HepG2 (cell line): ENCODE data around the gene KMT2D. TPM values are rescaled to one million over a fixed set of nuclear protein-coding genes. Genes with fewer than 3 reads are reported as not detected.

ENCODE experiments used
- CREB3 ChIP-seq: sonication (generic); formaldehyde crosslinking; IDR thresholded peaks from 2 replicates; pipeline ENCODE4 v1.5.0; 2020; ENCODE audit warnings: missing genetic modification reagents
- GZF1 ChIP-seq: sonication (generic); formaldehyde crosslinking; IDR thresholded peaks from 2 replicates; pipeline ENCODE4 v1.5.1; 2020; ENCODE audit warnings: mild to moderate bottlenecking, missing genetic modification reagents
- HMGXB4 ChIP-seq, 2 experiments: sonication (generic) in 1 of 2; formaldehyde crosslinking in 1 of 2; IDR thresholded peaks; 2 replicates each; pipeline versions ENCODE4 v1.4.0 to v1.6.1; 2018 to 2020; ENCODE audit warnings: missing genetic modification reagents in 2 of 2, borderline replicate concordance in 1 of 2, low read depth in 1 of 2, mild to moderate bottlenecking in 1 of 2, missing biosample characterization in 1 of 2
- IKZF5 ChIP-seq: IDR thresholded peaks from 2 replicates; pipeline ENCODE4 v1.6.1; 2018; ENCODE audit warnings: missing genetic modification reagents, mild to moderate bottlenecking, missing compliant biosample characterization
- JUNB ChIP-seq: sonication (generic); formaldehyde crosslinking; IDR thresholded peaks from 2 replicates; pipeline ENCODE4 v1.8.0; 2022; ENCODE audit warnings: missing genetic modification reagents, mild to moderate bottlenecking, borderline replicate concordance
- MIER2 ChIP-seq: IDR thresholded peaks from 2 replicates; pipeline ENCODE4 v1.6.1; 2016; ENCODE audit warnings: missing biosample characterization, missing genetic modification reagents
- MYPOP ChIP-seq: sonication (generic); formaldehyde crosslinking; IDR thresholded peaks from 2 replicates; pipeline ENCODE4 v1.8.1; 2023; ENCODE audit warnings: mild to moderate bottlenecking, moderate library complexity, missing genetic modification reagents
- THAP11 ChIP-seq: IDR thresholded peaks from 2 replicates; pipeline ENCODE4 v1.6.1; 2016; ENCODE audit warnings: missing biosample characterization, missing genetic modification reagents
- THAP9 ChIP-seq: sonication (generic); formaldehyde crosslinking; IDR thresholded peaks from 2 replicates; pipeline ENCODE4; 2020; ENCODE audit warnings: missing genetic modification reagents, mild to moderate bottlenecking, borderline replicate concordance
- ZFAT ChIP-seq: sonication (generic); formaldehyde crosslinking; conservative IDR thresholded peaks from 2 replicates; pipeline ENCODE4 v1.8.1; 2023; ENCODE audit warnings: missing genetic modification reagents, inconsistent platforms
- ZNF354B ChIP-seq: sonication (generic); formaldehyde crosslinking; IDR thresholded peaks from 2 replicates; pipeline ENCODE4 v1.8.0; 2022; ENCODE audit warnings: mild to moderate bottlenecking, missing genetic modification reagents
- ZNF414 ChIP-seq: sonication (generic); formaldehyde crosslinking; IDR thresholded peaks from 2 replicates; pipeline ENCODE4 v1.5.0; 2020; ENCODE audit warnings: missing genetic modification reagents
- ZNF598 ChIP-seq: sonication (generic); formaldehyde crosslinking; IDR thresholded peaks from 2 replicates; pipeline ENCODE4 v1.5.1; 2020; ENCODE audit warnings: mild to moderate bottlenecking, missing genetic modification reagents, borderline replicate concordance
- ZNF737 ChIP-seq: sonication (generic); formaldehyde crosslinking; IDR thresholded peaks from 2 replicates; pipeline ENCODE4 v1.5.0; 2020; ENCODE audit warnings: missing genetic modification reagents, mild to moderate bottlenecking, borderline replicate concordance
- ZNF777 ChIP-seq: sonication (generic); formaldehyde crosslinking; IDR thresholded peaks from 2 replicates; pipeline ENCODE4 v1.4.0; 2020; ENCODE audit warnings: missing genetic modification reagents
- ZNF841 ChIP-seq: sonication (generic); formaldehyde crosslinking; IDR thresholded peaks from 2 replicates; pipeline ENCODE4 v1.8.1; 2023; ENCODE audit warnings: missing genetic modification reagents, borderline replicate concordance
- ZNF878 ChIP-seq: sonication (generic); formaldehyde crosslinking; IDR thresholded peaks from 2 replicates; pipeline ENCODE4 v1.8.1; 2023; ENCODE audit warnings: mild to moderate bottlenecking, missing genetic modification reagents, moderate library complexity
- polyA plus RNA-seq, 8 experiments: library from polyadenylated mRNA; depleted of rRNA in 3 of 8; stranded (reverse) in 7 of 8; unstranded in 1 of 8; fragments of >200 nt; fragmentation: Illumina TruSeq in 4 of 8; extraction: Trizol in 4 of 8; gene quantifications; 2 replicates each; pipeline versions ENCODE4 v1.2.1 to v1.2.3, GENCODE V29; 2011 to 2016; ENCODE audit warnings: low read depth in 4 of 8, missing spikeins in 1 of 8, mixed read lengths in 1 of 8; ENCODE audit not compliant: insufficient read depth in 1 of 8
- total RNA-seq, 5 experiments: library from RNA; depleted of rRNA; stranded (reverse); fragments of >200 nt; fragmentation: Illumina TruSeq; extraction: Trizol; gene quantifications; 2 replicates each; pipeline ENCODE4 v1.2.3, GENCODE V29; 2016; ENCODE audit warnings: low read depth in 1 of 5

The KMT2D gene
- total and polyA plus RNA-seq, 2 of the 13 experiments (the other 11 are each of a cell fraction or from before 2014, with no cell fraction given) = 8.1 to 10.4 TPM

- TF ChIP-seq HMGXB4 (CRISPR knock-in tag; IDR thresholded peaks at IDR 0.05; ENCODE audit: borderline replicate concordance in 1 of 2, low read depth in 1 of 2) = peak; percentile 49 to 62; a peak in 3 of 4 replicates
- TF ChIP-seq ZNF598 (CRISPR knock-in tag) = peak; percentile 68; the same call in 1 of the 2 replicates
- peak; percentile 30; the same call in 1 of the 2 replicates for TF ChIP-seq IKZF5 (CRISPR knock-in tag)
- no peak for TF ChIP-seq ZNF841 (CRISPR knock-in tag)
- peak; percentile 79 for TF ChIP-seq THAP9 (CRISPR knock-in tag)
- no peak for TF ChIP-seq GZF1 (CRISPR knock-in tag)
- TF ChIP-seq ZNF354B (CRISPR knock-in tag) = no peak
- peak; percentile 51; the same call in 1 of the 2 replicates for TF ChIP-seq THAP11 (CRISPR knock-in tag)
- TF ChIP-seq JUNB (CRISPR knock-in tag) = peak; percentile 12; the same call in 1 of the 2 replicates
- peak; percentile 95 for TF ChIP-seq ZNF878 (CRISPR knock-in tag)
- TF ChIP-seq CREB3 = peak; percentile 34; the same call in 1 of the 2 replicates
- TF ChIP-seq MIER2 (CRISPR knock-in tag) = no peak
- TF ChIP-seq MYPOP (CRISPR knock-in tag) = peak; percentile 94
- peak; percentile 74 for TF ChIP-seq ZNF777 (CRISPR knock-in tag)
- no peak for TF ChIP-seq ZNF737 (CRISPR knock-in tag)
- no peak for TF ChIP-seq ZFAT (CRISPR knock-in tag)
- no peak for TF ChIP-seq ZNF414 (CRISPR knock-in tag)
Measured at GRCh38 chr12:49069507-49070346, 9.1 kb upstream of the KMT2D start, which contains the start of gene RHEBL1 (continued).
